H1 (cell line): ENCODE data around the gene KIAA0930. TPM values are rescaled to one million over a fixed set of nuclear protein-coding genes. Genes with fewer than 3 reads are reported as not detected.

ENCODE experiments used
- CHD1 ChIP-seq: IDR thresholded peaks from 2 replicates; pipeline ENCODE4 v1.6.1; 2012; ENCODE audit warnings: low read depth, low read length, improper control_type of control experiment
- CHD7 ChIP-seq: fragments of 300-600 bp; sonication (generic); IDR thresholded peaks from 2 replicates; pipeline ENCODE4 v1.7.1; 2012; ENCODE audit warnings: low read length, moderate library complexity, mild to moderate bottlenecking, inconsistent platforms; ENCODE audit not compliant: insufficient replicate concordance
- GABPA ChIP-seq: IDR thresholded peaks from 2 replicates; pipeline ENCODE4 v1.6.1; 2011; ENCODE audit warnings: mild to moderate bottlenecking, low read length, moderate library complexity, borderline replicate concordance; ENCODE audit not compliant: insufficient read depth
- PHF8 ChIP-seq: fragments of 200-600 bp; sonication (generic); conservative IDR thresholded peaks from 2 replicates; pipeline ENCODE4 v1.7.1; 2012; ENCODE audit warnings: low read depth, mild to moderate bottlenecking, inconsistent platforms, low read length, moderate library complexity
- RAD21 ChIP-seq, 2 experiments: IDR thresholded peaks in 1 of 2; conservative IDR thresholded peaks in 1 of 2; 2 replicates each; pipeline ENCODE4 v1.6.1; 2011; ENCODE audit warnings: low read depth in 2 of 2, low read length in 2 of 2, improper control_type of control experiment in 1 of 2, inconsistent platforms in 1 of 2, mild to moderate bottlenecking in 1 of 2, moderate library complexity in 1 of 2
- TEAD4 ChIP-seq: IDR thresholded peaks from 2 replicates; pipeline ENCODE4 v1.6.1; 2012; ENCODE audit warnings: low read depth, low read length, inconsistent platforms, mixed read lengths
- polyA plus RNA-seq, 7 experiments: library from polyadenylated mRNA; depleted of rRNA in 3 of 7; stranded (reverse) in 5 of 7; unstranded in 2 of 7; fragments of >200 nt in 5 of 7; fragments of 200-250 nt in 2 of 7; gene quantifications; 1 replicate in 5 of 7; 2 replicates in 1 of 7; 4 replicates in 1 of 7; pipeline versions ENCODE4 v1.2.1 to v1.2.3, GENCODE V29; 2011 to 2013; ENCODE audit warnings: missing spikeins in 2 of 7, mixed read lengths in 2 of 7
- total RNA-seq: library from RNA; stranded (reverse); fragmentation: NEBNext Ultra II Directional; extraction: Animal tissue kit (Norgen Biotek cat#: 25700); gene quantifications from 2 replicates; pipeline ENCODE4 v1.2.1, GENCODE V29; 2021
- TF ChIP-seq, protein P1 (sequence below): IDR thresholded peaks from 2 replicates; pipeline ENCODE4 v1.6.1; 2011; ENCODE audit warnings: low read length, improper control_type of control experiment

Gene KIAA0930
- total and polyA plus RNA-seq, 2 of the 8 experiments (the other 6 are each of a cell fraction or from before 2014, with no cell fraction given), result 61.9 to 66.1 TPM

GRCh38 chr22:45192701-45193187, 48.0 kb downstream of the KIAA0930 start (continued):
- TF ChIP-seq GABPA, result no peak
- no peak for TF ChIP-seq CHD7
- TF ChIP-seq, protein P1, sequence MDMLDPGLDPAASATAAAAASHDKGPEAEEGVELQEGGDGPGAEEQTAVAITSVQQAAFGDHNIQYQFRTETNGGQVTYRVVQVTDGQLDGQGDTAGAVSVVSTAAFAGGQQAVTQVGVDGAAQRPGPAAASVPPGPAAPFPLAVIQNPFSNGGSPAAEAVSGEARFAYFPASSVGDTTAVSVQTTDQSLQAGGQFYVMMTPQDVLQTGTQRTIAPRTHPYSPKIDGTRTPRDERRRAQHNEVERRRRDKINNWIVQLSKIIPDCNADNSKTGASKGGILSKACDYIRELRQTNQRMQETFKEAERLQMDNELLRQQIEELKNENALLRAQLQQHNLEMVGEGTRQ, result peak; percentile 69; the same call in 1 of the 2 replicates
- no peak for TF ChIP-seq CHD1
- peak; percentile 54 to 70 for TF ChIP-seq RAD21 (IDR thresholded peaks at IDR 0.05 in 1 of 2, conservative IDR thresholded peaks at IDR 0.05 in 1 of 2; ENCODE audit: low read depth in 2 of 2, low read length in 2 of 2)
- no peak for TF ChIP-seq TEAD4
- TF ChIP-seq PHF8, result no peak
